Measurements from ENCODE around the gene ARAP3. TPM values are rescaled to one million over a fixed set of nuclear protein-coding genes. Genes with fewer than 3 reads are reported as not detected.

Gene ARAP3
- total RNA-seq, 1 experiment from 2014 or later = 15.1 TPM

GRCh38 chr5:141633871-141634561 lies 48.0 kb downstream of the ARAP3 start:
- peaks cover 18 to 19% of the 10 kb centered on the region in 2 experiments for H3K36me3 ChIP-seq (ENCODE audit: control insufficient read depth in 1 of 2, insufficient read depth in 2 of 2, low read length in 2 of 2)
- no peak overlapping the region for H3K4me2 ChIP-seq (ENCODE audit: low read length)
- no peaks in the 10 kb centered on the region for H4K20me1 ChIP-seq (ENCODE audit: insufficient read depth)
- H3K9me2 ChIP-seq (ENCODE audit: insufficient read depth) = no peaks in the 10 kb centered on the region
- peaks cover 5 to 24% of the 10 kb centered on the region in 2 experiments for H3K4me1 ChIP-seq (ENCODE audit: control insufficient read depth in 1 of 2, insufficient read depth in 2 of 2, low read length in 2 of 2)
- no peak overlapping the region for H3K4me3 ChIP-seq (replicated peaks in 1 of 2; ENCODE audit: low read depth in 1 of 2, low read length in 2 of 2)
- H3K9ac ChIP-seq (ENCODE audit: low read length) = no peak overlapping the region
- no peak for TF ChIP-seq YY1 (IDR thresholded peaks at IDR 0.05; ENCODE audit: extremely low read depth, insufficient replicate concordance, low read depth, low read length)
- TF ChIP-seq EGR1 (IDR thresholded peaks at IDR 0.05; ENCODE audit: low read depth) = no peak
- no peak for TF ChIP-seq TCF7L2 (IDR thresholded peaks at IDR 0.05; ENCODE audit: borderline replicate concordance, extremely low read depth, insufficient read depth, insufficient read length)
- no peak for TF ChIP-seq FOSL1 (IDR thresholded peaks at IDR 0.05; ENCODE audit: low read depth)
- DNase-seq (ENCODE audit: low read depth, low spot score) (no peak), ATAC-seq (no peak)
- intact Hi-C loops (cut with micrococcal nuclease) = no loop called here
- H3K27me3 ChIP-seq (ENCODE audit: insufficient read depth, low read length) = no peaks in the 10 kb centered on the region
- H3K79me2 ChIP-seq (ENCODE audit: insufficient read depth, low read length) = peaks cover 68% of the 10 kb centered on the region
- BruUV-seq (replicated peaks) = no TSS peak
- no peak overlapping the region for H3K27ac ChIP-seq (ENCODE audit: low read depth, low read length)
- H3K9me3 ChIP-seq (ENCODE audit: control insufficient read depth in 1 of 2, insufficient read depth in 1 of 2, low read depth in 1 of 2, low read length in 2 of 2) = no peaks in the 10 kb centered on the region
- CTCF ChIA-PET = interaction anchor here (1.8 kb wide), 1 partner anchor 15 kb away, joined by 11 read pairs; the partner anchor contains the start of gene DIAPH1
- H2AFZ ChIP-seq (ENCODE audit: low read depth, low read length, poor library complexity, severe bottlenecking) = no peak overlapping the region
- POLR2A ChIA-PET = interaction anchor here (1.0 kb wide), 1 partner anchor 22 kb away, joined by 3 read pairs; no protein-coding TSS in a partner anchor
- RAD21 ChIA-PET (ENCODE audit: low non-redundant PET in 1 of 2, low total read pairs in 2 of 2, uncharacterized antibody in 2 of 2, unreplicated experiment in 2 of 2) = no interaction called here

DNA sequence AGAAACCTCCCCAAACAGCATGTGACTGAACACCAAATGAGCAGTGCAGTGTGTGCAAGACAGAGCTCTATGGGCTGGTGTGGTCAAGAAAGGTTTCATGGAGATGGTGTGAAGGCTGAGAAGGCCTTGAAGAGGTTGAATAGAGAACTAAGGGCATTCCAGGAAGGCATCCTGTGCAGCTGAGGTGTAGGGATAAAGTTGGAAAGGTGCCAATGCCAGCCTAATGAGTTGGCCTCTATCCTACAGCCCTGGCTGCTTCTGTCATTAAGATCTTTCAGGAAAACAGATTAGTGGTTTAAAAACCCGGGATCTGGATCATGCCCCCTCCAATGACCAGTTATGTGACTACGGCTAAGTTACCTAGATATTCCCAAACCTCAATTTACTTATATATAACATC lies 49.4 kb downstream of the ARAP3 start:
- Histone ChIP-seq H3K4me3 (replicated peaks in 1 of 2; ENCODE audit: low read depth in 1 of 2, low read length in 2 of 2) (no peak overlapping the region), H2AFZ (ENCODE audit: low read depth, low read length, poor library complexity, severe bottlenecking) (no peak overlapping the region), H3K9me2 (ENCODE audit: insufficient read depth) (no peaks in the 10 kb centered on the region), H3K4me2 (ENCODE audit: low read length) (no peak overlapping the region), H3K27me3 (ENCODE audit: insufficient read depth, low read length) (no peaks in the 10 kb centered on the region), H3K27ac (ENCODE audit: low read depth, low read length) (no peak overlapping the region), H4K20me1 (ENCODE audit: insufficient read depth) (no peaks in the 10 kb centered on the region), H3K9ac (ENCODE audit: low read length) (no peak overlapping the region), H3K36me3 (ENCODE audit: control insufficient read depth in 1 of 2, insufficient read depth in 2 of 2, low read length in 2 of 2) (peaks cover 29 to 32% of the 10 kb centered on the region in 2 experiments), H3K79me2 (ENCODE audit: insufficient read depth, low read length) (peaks cover 68% of the 10 kb centered on the region), H3K4me1 (ENCODE audit: control insufficient read depth in 1 of 2, insufficient read depth in 2 of 2, low read length in 2 of 2) (peaks cover 5 to 11% of the 10 kb centered on the region in 2 experiments; a peak in 3 of 4 replicates), H3K9me3 (ENCODE audit: control insufficient read depth in 1 of 2, insufficient read depth in 1 of 2, low read depth in 1 of 2, low read length in 2 of 2) (no peaks in the 10 kb centered on the region)
- no TSS peak for BruUV-seq (replicated peaks)
- CTCF ChIA-PET = interaction anchor here (0.9 to 1.8 kb wide), 2 partner anchors 13 to 41 kb away, joined by 3 to 11 read pairs; partner anchors contain the start of gene DIAPH1
- RAD21 ChIA-PET (ENCODE audit: low non-redundant PET in 1 of 2, low total read pairs in 2 of 2, uncharacterized antibody in 2 of 2, unreplicated experiment in 2 of 2) = no interaction called here
- POLR2A ChIA-PET = interaction anchor here (1.2 kb wide), 1 partner anchor 567 kb away, joined by 3 read pairs; no protein-coding TSS in a partner anchor
- DNase-seq (ENCODE audit: low read depth, low spot score) = no peak
- intact Hi-C loops (cut with micrococcal nuclease) = no loop called here
- no peak for ATAC-seq
- TF ChIP-seq EZH2 (IDR thresholded peaks at IDR 0.05) (no peak), POLR2A (IDR thresholded peaks at IDR 0.05; ENCODE audit: borderline replicate concordance, extremely low read depth, insufficient read depth, insufficient read length) (no peak), CTCF (IDR thresholded peaks at IDR 0.05 in 2 of 3, conservative IDR thresholded peaks at IDR 0.05 in 1 of 3; ENCODE audit: borderline replicate concordance in 1 of 3, insufficient read depth in 1 of 3, low read depth in 2 of 3, low read length in 2 of 3) (no peak), YY1 (IDR thresholded peaks at IDR 0.05; ENCODE audit: extremely low read depth, insufficient replicate concordance, low read depth, low read length) (no peak), TCF7L2 (IDR thresholded peaks at IDR 0.05; ENCODE audit: borderline replicate concordance, extremely low read depth, insufficient read depth, insufficient read length) (no peak), SIN3A (IDR thresholded peaks at IDR 0.05; ENCODE audit: low read depth) (no peak), RAD21 (IDR thresholded peaks at IDR 0.05; ENCODE audit: low read depth) (no peak), ELF1 (IDR thresholded peaks at IDR 0.05; ENCODE audit: borderline replicate concordance, low read depth) (no peak), ZBTB33 (IDR thresholded peaks at IDR 0.05; ENCODE audit: extremely low read depth, insufficient replicate concordance, low read length) (no peak), FOSL1 (IDR thresholded peaks at IDR 0.05; ENCODE audit: low read depth) (no peak), ZFX (IDR thresholded peaks at IDR 0.05) (no peak), SRF (IDR thresholded peaks at IDR 0.05; ENCODE audit: low read depth) (no peak), MAX (IDR thresholded peaks at IDR 0.05) (no peak), ATF3 (IDR thresholded peaks at IDR 0.05) (no peak)
